Activated CD4-positive, alpha-beta T cell treated with anti-CD3 and anti-CD28 coated beads for 1 hour (primary cell): ENCODE results near the gene DLK2.
"Not testable (repeated sequence)": the region's sequence is repeated elsewhere in the genome, so short reads cannot be mapped to it uniquely, and the experiment has no call there.

Experiments
- DNase-seq: peaks from one replicate; pipeline ENCODE4 v3.0.0-alpha.2; 2020

The DLK2 gene

GRCh38 chr6:43426928-43427405 lies 28.4 kb downstream of the DLK2 start:
- no peak for DNase-seq

- not testable (repeated sequence) for DNase-seq
These were observed 30.3 kb downstream of the DLK2 start for GRCh38 chr6:43425083-43425482.

GRCh38 chr6:43421831-43422230 lies 33.5 kb downstream of the DLK2 start:
- no peak for DNase-seq

GRCh38 chr6:43420012-43420709 lies 35.2 kb downstream of the DLK2 start:
- no peak for DNase-seq

- DNase-seq = no peak
These were observed 38.4 kb downstream of the DLK2 start for GRCh38 chr6:43416935-43417334.

- not testable (repeated sequence) for DNase-seq
These were observed 40.1 kb downstream of the DLK2 start for GRCh38 chr6:43415275-43415674.

GRCh38 chr6:43413002-43413401 lies 42.3 kb downstream of the DLK2 start:
- no peak for DNase-seq

- DNase-seq = no peak
These were observed 42.8 kb downstream of the DLK2 start for GRCh38 chr6:43412541-43412940.

GRCh38 chr6:43410776-43411175 lies 44.6 kb downstream of the DLK2 start:
- DNase-seq = not testable (repeated sequence)

- DNase-seq = no peak
These were observed 47.1 kb downstream of the DLK2 start for GRCh38 chr6:43408259-43408658.

- DNase-seq = no peak
These were observed 48.1 kb downstream of the DLK2 start for GRCh38 chr6:43407296-43407695.

GRCh38 chr6:43405354-43405753 lies 50.0 kb downstream of the DLK2 start:
- no peak for DNase-seq

GRCh38 chr6:43402820-43403219 lies 52.5 kb downstream of the DLK2 start:
- no peak for DNase-seq

- no peak for DNase-seq
These were observed 53.6 kb downstream of the DLK2 start for GRCh38 chr6:43401730-43402129.
